SU-DHL-6 (cell line): ENCODE data around the gene TADA3.

Experiments used
- EZH2phosphoT487 ChIP-seq: fragments of 200-600 bp; sonication (generic), shearing (Covaris generic); conservative IDR thresholded peaks from 2 replicates; pipeline ENCODE4 v1.6.1; 2018; ENCODE audit warnings: mild to moderate bottlenecking, antibody characterized with exemption, low read length, moderate library complexity, mixed read lengths
- TF ChIP-seq, protein P1 (sequence below): fragments of 200-600 bp; sonication (generic); IDR thresholded peaks from one replicate; pipeline ENCODE4 v1.5.1; 2017; ENCODE audit warnings: antibody characterized with exemption, mild to moderate bottlenecking, low read length, moderate library complexity; ENCODE audit not compliant: insufficient read depth, poor library complexity, severe bottlenecking

DNA sequence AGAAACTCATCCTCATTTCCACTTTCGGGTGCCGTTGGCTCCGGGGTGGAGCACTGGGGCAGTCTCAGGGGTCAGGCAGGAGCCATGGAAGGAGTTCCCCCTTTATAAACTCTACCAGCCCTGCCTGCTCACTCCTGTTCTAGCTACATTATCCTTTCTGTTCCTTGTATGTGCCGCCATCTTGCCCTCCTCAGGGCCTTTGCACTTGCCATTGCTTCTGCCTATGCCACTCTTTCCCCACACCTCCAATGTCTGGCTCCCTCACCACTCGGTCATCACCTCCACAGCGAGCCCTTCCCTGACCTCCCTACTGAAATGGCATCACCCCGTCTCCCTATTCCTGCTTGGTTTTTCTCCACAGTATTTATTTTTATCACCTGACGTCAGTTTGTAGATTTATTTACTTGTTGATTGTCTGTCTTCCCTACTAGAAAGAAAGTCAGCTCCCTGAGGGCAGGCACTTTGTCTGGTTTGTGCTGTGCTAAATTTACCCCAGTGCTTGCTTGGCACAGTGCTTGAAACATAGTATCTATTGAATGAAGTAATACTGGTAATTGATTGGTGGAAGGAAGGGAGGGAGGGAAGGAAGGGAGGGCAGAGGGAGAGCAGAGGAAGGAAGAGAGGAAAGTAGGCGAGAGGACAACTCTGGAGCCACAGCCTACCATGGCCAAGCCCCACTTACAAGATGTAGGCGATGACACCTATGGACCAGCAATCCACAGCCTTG is 31.3 kb downstream of the TADA3 start:
- TF ChIP-seq, protein P1, sequence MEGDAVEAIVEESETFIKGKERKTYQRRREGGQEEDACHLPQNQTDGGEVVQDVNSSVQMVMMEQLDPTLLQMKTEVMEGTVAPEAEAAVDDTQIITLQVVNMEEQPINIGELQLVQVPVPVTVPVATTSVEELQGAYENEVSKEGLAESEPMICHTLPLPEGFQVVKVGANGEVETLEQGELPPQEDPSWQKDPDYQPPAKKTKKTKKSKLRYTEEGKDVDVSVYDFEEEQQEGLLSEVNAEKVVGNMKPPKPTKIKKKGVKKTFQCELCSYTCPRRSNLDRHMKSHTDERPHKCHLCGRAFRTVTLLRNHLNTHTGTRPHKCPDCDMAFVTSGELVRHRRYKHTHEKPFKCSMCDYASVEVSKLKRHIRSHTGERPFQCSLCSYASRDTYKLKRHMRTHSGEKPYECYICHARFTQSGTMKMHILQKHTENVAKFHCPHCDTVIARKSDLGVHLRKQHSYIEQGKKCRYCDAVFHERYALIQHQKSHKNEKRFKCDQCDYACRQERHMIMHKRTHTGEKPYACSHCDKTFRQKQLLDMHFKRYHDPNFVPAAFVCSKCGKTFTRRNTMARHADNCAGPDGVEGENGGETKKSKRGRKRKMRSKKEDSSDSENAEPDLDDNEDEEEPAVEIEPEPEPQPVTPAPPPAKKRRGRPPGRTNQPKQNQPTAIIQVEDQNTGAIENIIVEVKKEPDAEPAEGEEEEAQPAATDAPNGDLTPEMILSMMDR: no peak
- TF ChIP-seq EZH2phosphoT487: no peak
